GM12878 (cell line): ENCODE data around the gene PLCB4. TPM values are rescaled to one million over a fixed set of nuclear protein-coding genes. Genes with fewer than 3 reads are reported as not detected.

Source experiments
- ATAC-seq: fragments of 200-7000 bp; cut with Tn5 transposase; 3 replicates; pipeline ENCODE4 v1.9.1; 2020; ENCODE audit warnings: mild to moderate bottlenecking, moderate library complexity
- BruUV-seq: library from RNA; stranded (reverse); fragments of 400-500 nt; replicated peaks from 2 replicates; lab custom pipeline; 2021; lab: Mats Ljungman, UMichigan
- CTCF ChIA-PET: fragments of 300-600 bp; sonication (Branson Sonifier 250); formaldehyde crosslinking; extraction: SDS; loops from one replicate; lab custom pipeline; 2021; ENCODE audit warnings: inconsistent platforms; lab: Yijun Ruan, JAX
- POLR2A ChIA-PET: fragments of 350-600 bp; formaldehyde crosslinking; extraction: SDS; loops from one replicate; lab custom pipeline; 2021; ENCODE audit warnings: inconsistent platforms; lab: Charles Lee
- RAD21 ChIA-PET: fragments of 300-600 bp; sonication (Branson Sonifier 250); formaldehyde crosslinking; loops from one replicate; lab custom pipeline; 2023; ENCODE audit warnings: antibody characterized with exemption; ENCODE audit not compliant: unreplicated experiment; lab: Charles Lee
- SMC1A ChIA-PET: fragments of 300-600 bp; sonication (Branson Sonifier 250); formaldehyde crosslinking; loops from one replicate; lab custom pipeline; 2023; ENCODE audit not compliant: unreplicated experiment, uncharacterized antibody; lab: Charles Lee
- DNase-seq: peaks from one replicate; pipeline ENCODE4 v3.0.0-alpha.2; 2011; ENCODE audit warnings: low read depth, low spot score
- FAIRE-seq: peaks from 3 replicates; lab custom pipeline; 2011; peaks lifted over from hg19 to GRCh38; lab: Jason Lieb, UNC
- H2AFZ ChIP-seq: 2 replicates; pipeline ENCODE4 v1.6.0; 2011; ENCODE audit warnings: low read depth, low read length, control low read depth; ENCODE audit not compliant: control insufficient read depth
- H3K27ac ChIP-seq: 2 replicates; pipeline ENCODE4 v1.5.1; 2011; ENCODE audit warnings: control low read depth; ENCODE audit not compliant: control insufficient read depth, insufficient read depth
- H3K27me3 ChIP-seq, 2 experiments: replicated peaks in 1 of 2; 2 replicates each; pipeline versions ENCODE4 v1.6.0 to v1.6.1; 2011; ENCODE audit warnings: low read length in 1 of 2; ENCODE audit not compliant: control insufficient read depth in 2 of 2, insufficient read depth in 2 of 2
- H3K36me3 ChIP-seq, 2 experiments: 2 replicates each; pipeline ENCODE4 v1.5.1; 2011; ENCODE audit warnings: low read length in 1 of 2; ENCODE audit not compliant: control insufficient read depth in 2 of 2, insufficient read depth in 2 of 2
- H3K4me1 ChIP-seq: 2 replicates; pipeline ENCODE4 v1.6.1; 2011; ENCODE audit warnings: mild to moderate bottlenecking, low read length, moderate library complexity, mixed read lengths; ENCODE audit not compliant: control insufficient read depth, insufficient read depth
- H3K4me2 ChIP-seq: 2 replicates; pipeline ENCODE4 v1.6.0; 2011; ENCODE audit warnings: control low read depth; ENCODE audit not compliant: control insufficient read depth, insufficient read depth
- H3K4me3 ChIP-seq: fragments of 200-600 bp; sonication (generic); 2 replicates; pipeline ENCODE4 v1.5.1; 2016
- H3K79me2 ChIP-seq: 2 replicates; pipeline ENCODE4 v1.6.0; 2011; ENCODE audit warnings: low read length; ENCODE audit not compliant: control insufficient read depth, insufficient read depth
- H3K9ac ChIP-seq: 2 replicates; pipeline ENCODE4 v1.8.0; 2011; ENCODE audit warnings: low read length, control low read depth, mixed read lengths; ENCODE audit not compliant: control insufficient read depth, insufficient read depth
- H3K9me3 ChIP-seq: replicated peaks from 3 replicates; pipeline ENCODE4 v1.5.1; 2011; ENCODE audit warnings: mild to moderate bottlenecking, low read length; ENCODE audit not compliant: control insufficient read depth, insufficient read depth
- H4K20me1 ChIP-seq: 2 replicates; pipeline ENCODE4 v1.6.0; 2011; ENCODE audit not compliant: control insufficient read depth, insufficient read depth
- BMI1 ChIP-seq: fragments of 450-650 bp; IDR thresholded peaks from 2 replicates; pipeline ENCODE4 v1.6.1; 2016; ENCODE audit warnings: mild to moderate bottlenecking, moderate library complexity, borderline replicate concordance
- CHD1 ChIP-seq: IDR thresholded peaks from 2 replicates; pipeline ENCODE4 v1.6.1; 2012; ENCODE audit warnings: low read depth, low read length, improper control_type of control experiment
- EZH2 ChIP-seq: IDR thresholded peaks from 2 replicates; pipeline ENCODE4 v1.6.1; 2012; ENCODE audit warnings: low read depth, mild to moderate bottlenecking, control low read depth, inconsistent platforms, low read length, borderline replicate concordance; ENCODE audit not compliant: control insufficient read depth
- LARP7 ChIP-seq: fragments of 450-650 bp; IDR thresholded peaks from 2 replicates; pipeline ENCODE4 v1.6.1; 2017; ENCODE audit warnings: mild to moderate bottlenecking
- MYC ChIP-seq: IDR thresholded peaks from 2 replicates; pipeline ENCODE4 v1.6.1; 2011; ENCODE audit warnings: mild to moderate bottlenecking, low read length, moderate library complexity, inconsistent platforms; ENCODE audit not compliant: insufficient read depth, insufficient replicate concordance, insufficient read length, severe bottlenecking
- PAX5 ChIP-seq: IDR thresholded peaks from 2 replicates; pipeline ENCODE4 v1.6.1; 2011; ENCODE audit warnings: low read depth, low read length, borderline replicate concordance
- SUPT20H ChIP-seq: IDR thresholded peaks from 2 replicates; pipeline ENCODE4 v1.6.1; 2011; ENCODE audit warnings: low read depth, mild to moderate bottlenecking, low read length, moderate library complexity, borderline replicate concordance; ENCODE audit not compliant: control insufficient read depth
- ZNF384 ChIP-seq: IDR thresholded peaks from 2 replicates; pipeline ENCODE4 v1.6.1; 2012; ENCODE audit warnings: low read depth, mild to moderate bottlenecking, low read length, improper control_type of control experiment, borderline replicate concordance
- in situ Hi-C: fragments of 300-500 bp; cut with MboI; formaldehyde crosslinking; loops from 9 replicates; pipeline ENCODE4 v1.14.3; 2018; ENCODE audit warnings: mixed read lengths
- intact Hi-C: fragments of 100-400 bp; cut with micrococcal nuclease; formaldehyde crosslinking; loops from one replicate; pipeline ENCODE4 v1.14.2; 2022; ENCODE audit not compliant: unreplicated experiment
- polyA plus RNA-seq, 11 experiments: library from polyadenylated mRNA; depleted of rRNA in 4 of 11; unstranded in 6 of 11; stranded (reverse) in 5 of 11; fragments of >200 nt; fragmentation: Nextera tagmentation in 4 of 11; fragmentation: Illumina TruSeq in 1 of 11; extraction: Ambion mirVana in 4 of 11; extraction: Trizol in 1 of 11; gene quantifications; 1 replicate in 1 of 11; 2 replicates in 10 of 11; pipeline versions ENCODE4 v1.2.1 to v1.2.3, GENCODE V29; 2011 to 2016; ENCODE audit warnings: inconsistent platforms in 2 of 11, missing spikeins in 2 of 11, low read depth in 1 of 11
- total RNA-seq, 4 experiments: library from RNA; depleted of rRNA in 3 of 4; stranded (reverse); fragments of >200 nt in 3 of 4; fragmentation: Illumina TruSeq in 1 of 4; extraction: Trizol in 1 of 4; gene quantifications; 2 replicates each; pipeline versions ENCODE4 v1.2.1 to v1.2.3, GENCODE V29; 2013 to 2021
- TF ChIP-seq, protein P1 (sequence below), 3 experiments: IDR thresholded peaks in 2 of 3; conservative IDR thresholded peaks in 1 of 3; 2 replicates each; pipeline ENCODE4 v1.5.1; 2011; ENCODE audit warnings: low read depth in 3 of 3, low read length in 3 of 3, mild to moderate bottlenecking in 3 of 3, control low read depth in 2 of 3, moderate library complexity in 2 of 3, inconsistent platforms in 1 of 3, mixed read lengths in 1 of 3; ENCODE audit not compliant: control insufficient read depth in 2 of 3, insufficient read depth in 1 of 3; ENCODE audit errors: extremely low read depth in 1 of 3

The PLCB4 gene
- total and polyA plus RNA-seq, 10 of the 15 experiments (the other 5 are each of a cell fraction or from before 2014, with no cell fraction given) = not detected

DNA sequence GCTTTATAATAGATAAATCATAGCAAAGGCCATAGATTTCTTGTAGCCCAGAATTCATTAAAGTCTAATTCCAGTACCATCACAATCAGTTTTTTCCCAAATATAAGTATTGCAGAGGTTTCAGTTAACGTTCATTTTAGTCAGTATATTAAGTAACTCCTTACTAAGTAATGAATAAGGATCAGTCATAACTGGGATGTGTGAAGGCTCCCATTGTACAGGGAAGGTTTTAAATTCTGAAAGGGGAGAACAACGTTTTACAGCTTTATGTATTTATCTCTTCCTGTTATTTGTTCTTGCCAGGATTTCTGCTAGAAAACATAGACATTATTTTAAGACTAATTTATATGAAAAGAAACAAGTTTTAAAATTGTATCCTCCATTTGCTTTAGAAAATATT lies 230.0 kb downstream of the PLCB4 start (continued):
- TF ChIP-seq BMI1 (no peak), ZNF384 (no peak)

DNA sequence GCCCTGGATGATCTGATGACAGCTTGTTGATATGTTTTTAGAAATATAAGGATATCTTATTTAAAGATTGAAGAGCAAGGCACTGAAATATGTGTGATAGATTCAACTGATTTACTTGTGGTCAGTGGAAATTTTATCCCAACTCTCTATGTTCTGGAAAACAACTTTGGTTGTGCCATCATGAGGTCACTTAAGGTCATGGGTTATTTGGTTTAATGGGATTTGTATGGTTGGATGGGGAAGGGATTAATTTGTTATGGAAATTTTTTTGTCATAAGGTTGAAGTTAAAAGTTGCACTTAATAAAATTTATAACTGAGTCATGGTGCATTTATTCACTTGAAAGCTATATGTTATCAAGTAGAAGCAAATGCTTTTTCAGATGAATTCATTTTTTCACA lies 231.2 kb downstream of the PLCB4 start:
- no TSS peak for BruUV-seq
- Histone ChIP-seq H3K4me1 (no peaks in the 10 kb centered on the region), H3K27ac (no peak overlapping the region), H3K27me3 (no peaks in the 10 kb centered on the region), H3K4me3 (no peak overlapping the region), H3K9me3 (no peaks in the 10 kb centered on the region), H4K20me1 (no peaks in the 10 kb centered on the region), H3K4me2 (no peak overlapping the region), H3K9ac (no peak overlapping the region), H3K79me2 (no peaks in the 10 kb centered on the region), H3K36me3 (no peaks in the 10 kb centered on the region), H2AFZ (no peak overlapping the region)
- DNase-seq (no peak), ATAC-seq (no peak), FAIRE-seq (no peak)
- ChIA-PET RAD21 (no interaction called here), SMC1A (no interaction called here), CTCF (no interaction called here), POLR2A (no interaction called here)
- in situ Hi-C loops = no loop called here
- TF ChIP-seq LARP7 (no peak), CHD1 (no peak), EZH2 (no peak), PAX5 (no peak), SUPT20H (no peak), MYC (no peak)
- TF ChIP-seq, protein P1, sequence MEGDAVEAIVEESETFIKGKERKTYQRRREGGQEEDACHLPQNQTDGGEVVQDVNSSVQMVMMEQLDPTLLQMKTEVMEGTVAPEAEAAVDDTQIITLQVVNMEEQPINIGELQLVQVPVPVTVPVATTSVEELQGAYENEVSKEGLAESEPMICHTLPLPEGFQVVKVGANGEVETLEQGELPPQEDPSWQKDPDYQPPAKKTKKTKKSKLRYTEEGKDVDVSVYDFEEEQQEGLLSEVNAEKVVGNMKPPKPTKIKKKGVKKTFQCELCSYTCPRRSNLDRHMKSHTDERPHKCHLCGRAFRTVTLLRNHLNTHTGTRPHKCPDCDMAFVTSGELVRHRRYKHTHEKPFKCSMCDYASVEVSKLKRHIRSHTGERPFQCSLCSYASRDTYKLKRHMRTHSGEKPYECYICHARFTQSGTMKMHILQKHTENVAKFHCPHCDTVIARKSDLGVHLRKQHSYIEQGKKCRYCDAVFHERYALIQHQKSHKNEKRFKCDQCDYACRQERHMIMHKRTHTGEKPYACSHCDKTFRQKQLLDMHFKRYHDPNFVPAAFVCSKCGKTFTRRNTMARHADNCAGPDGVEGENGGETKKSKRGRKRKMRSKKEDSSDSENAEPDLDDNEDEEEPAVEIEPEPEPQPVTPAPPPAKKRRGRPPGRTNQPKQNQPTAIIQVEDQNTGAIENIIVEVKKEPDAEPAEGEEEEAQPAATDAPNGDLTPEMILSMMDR (IDR thresholded peaks at IDR 0.05 in 2 of 3, conservative IDR thresholded peaks at IDR 0.05 in 1 of 3; ENCODE audit: control insufficient read depth in 2 of 3, extremely low read depth in 1 of 3, insufficient read depth in 1 of 3, low read depth in 3 of 3, low read length in 3 of 3) = no peak
- intact Hi-C loops = no loop called here
